Muscle layer of duodenum (tissue), 2 donors: Measurements from ENCODE around the gene PCDHGA8.
A peak's percentile ranks its signal among the peaks of the same experiment; 100 is the strongest.
"Not testable (repeated sequence)": the region's sequence is repeated elsewhere in the genome, so short reads cannot be mapped to it uniquely, and the experiment has no call there.

ENCODE experiments used
- H3K27ac ChIP-seq: one replicate; pipeline ENCODE4 v1.7.0; 2013; ENCODE audit warnings: mild to moderate bottlenecking, low read length
- H3K27me3 ChIP-seq: one replicate; pipeline ENCODE4 v1.7.0; 2013; ENCODE audit warnings: low read depth, mild to moderate bottlenecking, control low read depth, low read length
- H3K36me3 ChIP-seq, 2 donors: one replicate each; pipeline ENCODE4 v1.7.0; 2013; ENCODE audit warnings: low read length in 2 of 2, control low read depth in 1 of 2, mild to moderate bottlenecking in 1 of 2; ENCODE audit not compliant: insufficient read depth in 2 of 2, control insufficient read depth in 1 of 2
- H3K4me1 ChIP-seq, 2 donors: one replicate each; pipeline ENCODE4 v1.7.0; 2013; ENCODE audit warnings: low read length in 2 of 2, mild to moderate bottlenecking in 2 of 2, control low read depth in 1 of 2, moderate library complexity in 1 of 2; ENCODE audit not compliant: insufficient read depth in 2 of 2, control insufficient read depth in 1 of 2
- H3K4me3 ChIP-seq, 2 donors: one replicate each; pipeline ENCODE4 v1.7.0; 2013; ENCODE audit warnings: low read length in 2 of 2, low read depth in 1 of 2, mild to moderate bottlenecking in 1 of 2
- H3K9me3 ChIP-seq, 2 donors: one replicate each; pipeline ENCODE4 v1.7.0; 2013; ENCODE audit warnings: low read length in 2 of 2, control low read depth in 1 of 2, mild to moderate bottlenecking in 1 of 2; ENCODE audit not compliant: control insufficient read depth in 1 of 2
- donor health status: healthy.

Gene PCDHGA8

DNA sequence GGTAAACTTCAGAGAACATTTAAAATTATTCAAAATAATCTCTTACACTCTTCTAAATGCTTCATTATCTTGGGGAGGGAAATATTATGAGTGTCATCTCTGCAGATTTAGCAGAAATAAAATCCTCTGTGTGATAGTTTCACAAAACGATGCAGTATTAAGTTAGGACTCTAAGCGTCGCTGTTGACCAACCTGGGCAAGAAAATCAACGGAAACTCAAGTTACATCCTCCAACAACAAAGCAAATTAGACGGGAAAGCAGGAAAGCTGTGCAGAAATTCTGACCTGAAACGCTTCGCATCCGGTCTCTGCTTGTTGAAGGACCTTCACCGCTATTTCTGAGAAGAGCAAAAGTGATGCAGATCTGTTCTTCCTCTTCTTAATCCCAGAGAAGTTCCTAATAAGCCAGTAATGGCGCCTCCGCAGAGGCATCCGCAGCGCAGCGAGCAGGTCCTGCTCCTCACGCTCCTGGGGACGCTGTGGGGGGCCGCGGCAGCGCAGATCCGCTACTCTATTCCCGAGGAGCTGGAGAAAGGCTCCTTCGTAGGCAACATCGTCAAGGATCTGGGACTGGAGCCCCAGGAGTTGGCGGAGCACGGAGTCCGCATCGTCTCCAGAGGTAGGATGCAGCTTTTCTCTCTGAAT lies 18.6 kb upstream of the PCDHGA8 start, which contains the start of gene PCDHGA6:
PCDHGA6 (plus strand) TSS at position 219 of the 645 bp plus-strand sequence; CDS start at position 412, 193 bp downstream.
- H3K4me1 ChIP-seq: no peaks in the 10 kb centered on the region
- H3K27ac ChIP-seq: no peak within 1 kb of the TSS
- H3K36me3 ChIP-seq: peaks cover 0 to 32% of the 10 kb centered on the region in 2 donors
- peak within 1 kb of the TSS; percentile 34 to 75 for H3K4me3 ChIP-seq
- H3K9me3 ChIP-seq: peaks cover 45 to 81% of the 10 kb centered on the region in 2 donors
- H3K27me3 ChIP-seq: no peaks in the 10 kb centered on the region

DNA sequence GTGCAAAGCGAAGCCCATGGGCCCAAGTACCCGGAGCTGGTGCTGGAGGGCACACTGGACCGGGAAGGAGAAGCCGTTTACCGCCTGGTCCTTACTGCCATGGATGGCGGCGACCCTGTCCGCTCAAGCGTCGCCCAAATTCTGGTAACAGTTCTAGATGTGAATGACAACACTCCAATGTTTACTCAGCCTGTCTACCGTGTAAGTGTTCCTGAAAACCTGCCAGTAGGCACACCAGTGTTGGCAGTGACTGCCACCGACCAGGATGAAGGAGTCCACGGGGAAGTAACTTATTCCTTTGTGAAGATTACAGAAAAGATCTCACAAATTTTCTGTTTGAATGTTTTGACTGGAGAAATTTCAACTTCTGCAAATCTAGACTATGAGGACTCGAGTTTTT lies 17.8 kb upstream of the PCDHGA8 start:
- Histone ChIP-seq H3K27ac (no peak overlapping the region), H3K36me3 (peaks cover 0 to 32% of the 10 kb centered on the region in 2 donors), H3K9me3 (peaks cover 48 to 83% of the 10 kb centered on the region in 2 donors), H3K4me3 (peak overlapping the region; percentile 34 to 75), H3K4me1 (no peaks in the 10 kb centered on the region), H3K27me3 (no peaks in the 10 kb centered on the region)

DNA sequence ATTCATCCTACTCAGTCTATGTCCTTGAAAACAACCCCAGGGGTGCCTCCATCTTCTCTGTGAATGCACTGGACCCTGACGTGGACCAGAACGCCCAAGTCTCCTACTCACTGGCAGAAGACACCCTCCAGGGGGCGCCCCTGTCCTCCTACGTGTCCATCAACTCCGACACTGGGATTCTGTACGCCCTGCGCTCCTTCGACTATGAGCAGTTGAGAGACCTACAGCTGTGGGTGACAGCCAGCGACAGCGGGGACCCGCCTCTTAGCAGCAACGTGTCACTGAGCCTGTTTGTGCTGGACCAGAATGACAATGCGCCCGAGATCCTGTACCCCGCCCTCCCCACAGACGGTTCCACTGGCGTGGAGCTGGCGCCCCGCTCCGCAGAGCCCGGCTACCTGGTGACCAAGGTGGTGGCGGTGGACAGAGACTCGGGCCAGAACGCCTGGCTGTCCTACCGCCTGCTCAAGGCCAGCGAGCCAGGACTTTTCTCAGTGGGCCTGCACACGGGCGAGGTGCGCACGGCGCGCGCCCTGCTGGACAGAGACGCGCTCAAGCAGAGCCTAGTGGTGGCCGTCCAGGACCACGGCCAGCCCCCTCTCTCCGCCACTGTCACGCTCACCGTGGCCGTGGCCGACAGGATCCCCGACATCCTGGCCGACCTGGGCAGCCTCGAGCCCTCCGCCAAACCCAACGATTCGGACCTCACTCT lies 16.8 kb upstream of the PCDHGA8 start:
- Histone ChIP-seq H3K9me3 (peaks cover 51 to 83% of the 10 kb centered on the region in 2 donors), H3K36me3 (peaks cover 0 to 25% of the 10 kb centered on the region in 2 donors), H3K4me3 (peak overlapping the region in 1 of 2 donors; percentile 75)
- H3K4me1 ChIP-seq, H3K27ac ChIP-seq, H3K27me3 ChIP-seq: not testable (repeated sequence)

DNA sequence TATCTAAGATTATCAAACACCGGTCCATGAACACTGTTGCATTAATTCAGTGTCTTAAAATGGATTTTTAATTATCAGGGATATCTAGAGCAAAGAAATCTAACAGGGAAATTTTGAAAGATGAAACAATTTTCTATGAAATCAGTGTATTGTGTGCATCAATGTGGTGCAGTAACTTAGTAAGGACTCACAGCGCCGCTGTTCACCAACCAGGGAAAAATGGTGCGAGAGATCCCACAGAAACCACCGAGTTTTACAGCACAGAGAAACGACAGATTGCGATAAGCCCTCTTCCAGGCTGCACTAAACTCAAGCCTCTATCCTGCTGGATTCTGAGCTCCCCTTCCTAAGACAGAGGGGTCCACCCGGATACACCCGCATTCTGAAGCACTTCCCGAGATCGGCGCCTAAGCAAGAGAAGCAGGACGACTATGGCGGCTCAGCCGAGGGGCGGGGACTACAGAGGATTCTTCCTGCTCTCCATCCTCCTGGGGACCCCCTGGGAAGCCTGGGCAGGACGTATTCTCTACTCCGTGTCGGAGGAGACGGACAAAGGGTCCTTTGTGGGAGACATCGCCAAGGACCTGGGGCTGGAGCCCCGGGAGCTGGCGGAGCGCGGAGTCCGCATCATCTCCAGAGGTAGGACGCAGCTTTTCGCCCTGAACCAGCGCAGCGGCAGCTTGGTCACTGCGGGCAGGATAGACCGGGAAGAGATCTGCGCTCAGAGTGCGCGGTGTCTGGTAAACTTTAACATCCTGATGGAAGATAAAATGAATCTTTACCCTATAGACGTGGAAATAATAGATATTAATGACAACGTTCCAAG lies 9.8 kb upstream of the PCDHGA8 start, which contains the start of gene PCDHGA7:
PCDHGA7 (plus strand) TSS at position 274 of the 826 bp plus-strand sequence; CDS start at position 432, 158 bp downstream.
- H3K27ac ChIP-seq: no peak within 1 kb of the TSS
- H3K4me3 ChIP-seq: peak within 1 kb of the TSS; percentile 45 to 73
- H3K9me3 ChIP-seq: peaks cover 61 to 82% of the 10 kb centered on the region in 2 donors
- peaks cover 0 to 11% of the 10 kb centered on the region in 2 donors for H3K36me3 ChIP-seq
- no peaks in the 10 kb centered on the region for H3K4me1 ChIP-seq
- H3K27me3 ChIP-seq: no peaks in the 10 kb centered on the region

DNA sequence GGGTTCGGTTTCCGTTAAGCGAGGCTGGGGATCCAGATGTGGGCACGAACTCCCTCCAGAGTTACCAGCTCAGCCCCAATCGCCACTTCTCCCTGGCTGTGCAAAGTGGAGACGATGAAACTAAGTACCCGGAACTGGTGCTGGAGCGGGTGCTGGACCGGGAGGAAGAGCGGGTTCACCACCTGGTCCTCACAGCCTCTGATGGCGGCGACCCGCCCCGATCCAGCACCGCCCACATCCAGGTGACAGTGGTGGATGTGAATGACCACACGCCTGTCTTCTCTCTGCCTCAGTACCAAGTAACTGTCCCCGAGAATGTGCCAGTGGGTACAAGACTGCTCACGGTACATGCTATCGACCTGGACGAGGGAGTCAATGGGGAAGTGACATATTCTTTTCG lies 9.1 kb upstream of the PCDHGA8 start:
- peak overlapping the region; percentile 45 to 73 for H3K4me3 ChIP-seq
- H3K9me3 ChIP-seq: peaks cover 63 to 84% of the 10 kb centered on the region in 2 donors

DNA sequence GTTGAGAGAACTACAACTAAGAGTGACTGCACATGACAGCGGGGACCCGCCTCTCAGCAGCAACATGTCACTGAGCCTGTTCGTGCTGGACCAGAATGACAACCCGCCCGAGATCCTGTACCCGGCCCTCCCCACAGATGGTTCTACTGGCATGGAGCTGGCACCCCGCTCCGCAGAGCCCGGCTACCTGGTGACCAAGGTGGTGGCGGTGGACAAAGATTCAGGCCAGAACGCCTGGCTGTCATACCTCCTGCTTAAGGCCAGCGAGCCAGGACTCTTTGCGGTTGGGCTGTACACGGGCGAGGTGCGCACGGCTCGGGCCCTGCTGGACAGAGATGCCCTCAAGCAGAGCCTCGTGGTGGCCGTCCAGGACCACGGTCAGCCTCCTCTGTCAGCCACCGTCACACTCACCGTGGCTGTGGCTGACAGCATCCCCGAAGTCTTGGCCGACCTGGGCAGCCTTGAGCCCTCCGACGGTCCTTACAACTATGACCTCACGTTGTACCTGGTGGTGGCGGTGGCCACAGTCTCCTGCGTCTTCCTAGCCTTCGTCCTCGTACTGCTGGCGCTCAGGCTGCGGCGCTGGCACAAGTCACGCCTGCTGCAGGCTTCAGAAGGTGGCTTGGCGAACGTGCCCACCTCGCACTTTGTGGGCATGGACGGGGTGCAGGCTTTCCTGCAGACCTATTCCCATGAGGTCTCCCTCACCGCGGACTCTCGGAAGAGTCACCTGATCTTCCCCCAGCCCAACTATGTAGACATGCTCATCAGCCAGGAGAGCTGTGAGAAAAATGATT lies 7.8 kb upstream of the PCDHGA8 start:
- Histone ChIP-seq H3K9me3 (peaks cover 63 to 87% of the 10 kb centered on the region in 2 donors), H3K36me3 (peaks cover 0 to 11% of the 10 kb centered on the region in 2 donors), H3K4me1 (no peaks in the 10 kb centered on the region), H3K27ac (no peak overlapping the region), H3K4me3 (peak overlapping the region in 1 of 2 donors; percentile 73), H3K27me3 (no peaks in the 10 kb centered on the region)

More for the DNA sequence above, 9.1 kb upstream of the PCDHGA8 start:
- Histone ChIP-seq H3K27ac (no peak overlapping the region), H3K27me3 (no peaks in the 10 kb centered on the region), H3K4me1 (no peaks in the 10 kb centered on the region), H3K36me3 (peaks cover 0 to 11% of the 10 kb centered on the region in 2 donors)

GRCh38 chr5:141387557-141388311 lies 4.7 kb upstream of the PCDHGA8 start, which contains the start of gene PCDHGB4:
TSS of gene PCDHGB4 (plus strand) at chr5:141387698. CDS start at chr5:141387885, 187 bp downstream.
- Histone ChIP-seq H3K9me3 (peaks cover 69 to 94% of the 10 kb centered on the region in 2 donors), H3K4me3 (peak within 1 kb of the TSS; percentile 38 to 73)
- not testable (repeated sequence) for H3K27me3 ChIP-seq, H3K36me3 ChIP-seq, H3K27ac ChIP-seq, H3K4me1 ChIP-seq

DNA sequence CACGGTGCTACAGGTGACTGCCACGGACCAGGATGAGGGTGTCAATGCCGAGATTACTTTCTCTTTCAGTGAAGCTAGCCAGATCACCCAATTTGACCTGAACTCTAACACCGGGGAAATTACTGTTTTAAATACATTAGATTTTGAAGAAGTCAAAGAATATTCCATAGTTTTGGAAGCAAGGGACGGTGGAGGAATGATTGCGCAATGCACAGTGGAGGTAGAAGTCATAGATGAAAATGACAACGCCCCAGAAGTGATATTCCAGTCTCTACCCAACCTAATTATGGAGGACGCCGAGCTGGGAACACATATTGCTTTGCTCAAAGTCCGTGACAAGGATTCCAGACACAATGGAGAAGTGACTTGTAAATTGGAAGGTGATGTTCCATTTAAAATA lies 3.8 kb upstream of the PCDHGA8 start:
- Histone ChIP-seq H3K27ac (no peak overlapping the region), H3K36me3 (peaks cover 0 to 7% of the 10 kb centered on the region in 2 donors), H3K4me1 (no peaks in the 10 kb centered on the region), H3K9me3 (peaks cover 72 to 94% of the 10 kb centered on the region in 2 donors), H3K4me3 (peak overlapping the region; percentile 38 to 73), H3K27me3 (no peaks in the 10 kb centered on the region)

DNA sequence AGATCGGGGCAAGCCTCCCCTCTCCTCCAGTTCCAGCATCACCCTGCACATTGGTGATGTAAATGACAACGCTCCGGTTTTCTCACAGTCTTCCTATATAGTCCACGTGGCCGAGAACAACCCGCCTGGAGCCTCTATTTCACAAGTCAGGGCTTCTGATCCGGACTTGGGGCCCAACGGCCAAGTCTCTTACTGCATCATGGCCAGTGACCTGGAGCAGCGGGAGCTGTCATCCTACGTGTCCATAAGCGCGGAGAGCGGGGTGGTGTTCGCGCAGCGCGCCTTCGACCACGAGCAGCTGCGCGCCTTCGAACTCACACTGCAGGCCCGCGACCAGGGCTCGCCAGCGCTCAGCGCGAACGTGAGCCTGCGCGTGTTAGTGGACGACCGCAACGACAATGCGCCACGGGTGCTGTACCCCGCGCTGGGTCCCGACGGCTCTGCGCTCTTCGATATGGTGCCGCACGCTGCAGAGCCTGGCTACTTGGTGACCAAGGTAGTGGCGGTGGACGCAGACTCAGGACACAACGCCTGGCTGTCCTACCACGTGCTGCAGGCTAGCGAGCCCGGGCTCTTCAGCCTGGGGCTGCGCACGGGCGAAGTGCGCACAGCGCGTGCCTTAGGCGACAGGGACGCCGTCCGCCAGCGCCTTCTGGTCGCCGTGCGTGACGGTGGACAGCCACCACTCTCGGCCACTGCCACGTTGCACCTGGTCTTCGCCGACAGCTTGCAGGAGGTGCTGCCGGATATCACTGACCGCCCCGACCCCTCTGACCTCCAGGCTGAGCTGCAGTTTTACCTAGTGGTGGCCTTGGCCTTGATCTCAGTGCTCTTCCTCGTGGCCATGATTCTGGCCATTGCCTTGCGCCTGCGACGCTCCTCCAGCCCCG lies 3.0 kb upstream of the PCDHGA8 start:
- peaks cover 0 to 7% of the 10 kb centered on the region in 2 donors for H3K36me3 ChIP-seq
- H3K27ac ChIP-seq: no peak overlapping the region
- peaks cover 75 to 95% of the 10 kb centered on the region in 2 donors for H3K9me3 ChIP-seq
- H3K4me3 ChIP-seq: peak overlapping the region in 1 of 2 donors; percentile 73
- H3K27me3 ChIP-seq: no peaks in the 10 kb centered on the region
- H3K4me1 ChIP-seq: no peaks in the 10 kb centered on the region
